ENCODE measurements around the gene KIR3DL1.
"Not testable (repeated sequence)": the region's sequence is repeated elsewhere in the genome, so short reads cannot be mapped to it uniquely, and the experiment has no call there.

- TF ChIP-seq GABPA (IDR thresholded peaks at IDR 0.05; ENCODE audit: low read depth); FOXM1 (IDR thresholded peaks at IDR 0.05; ENCODE audit: low read depth); MAX (IDR thresholded peaks at IDR 0.05; ENCODE audit: low read depth); ZBTB33 (IDR thresholded peaks at IDR 0.05; ENCODE audit: borderline replicate concordance, low read depth); NFIC (IDR thresholded peaks at IDR 0.05; ENCODE audit: borderline replicate concordance); EP300 (IDR thresholded peaks at IDR 0.05; ENCODE audit: borderline replicate concordance in 1 of 2, low read depth in 1 of 2, low read length in 1 of 2); TAF1 (IDR thresholded peaks at IDR 0.05; ENCODE audit: borderline replicate concordance, low read depth, low read length); YY1 (IDR thresholded peaks at IDR 0.05; ENCODE audit: low read depth); PBX3 (IDR thresholded peaks at IDR 0.05); TCF12 (IDR thresholded peaks at IDR 0.05); CTCF (IDR thresholded peaks at IDR 0.05): not testable (repeated sequence)
Observed at GRCh38 chr19:54850061-54850640, 33.9 kb downstream of the KIR3DL1 start, which contains the start of gene KIR3DL2.
